OCI-LY1 (cell line): ENCODE data around the gene MMP24OS.

Source experiments
- H2AFZ ChIP-seq: fragments of 200-600 bp; sonication (generic), shearing (Covaris generic); 2 replicates; pipeline ENCODE4 v1.6.0; 2014; ENCODE audit warnings: antibody characterized with exemption, mild to moderate bottlenecking, low read length
- H3F3A ChIP-seq: fragments of 200-600 bp; sonication (generic), shearing (Covaris generic); 2 replicates; pipeline ENCODE4 v1.6.0; 2014; ENCODE audit warnings: mild to moderate bottlenecking, antibody characterized with exemption, low read length, moderate library complexity; ENCODE audit not compliant: insufficient read depth
- H3K27ac ChIP-seq: fragments of 200-600 bp; sonication (generic); 2 replicates; pipeline ENCODE4 v1.5.1; 2014; ENCODE audit warnings: low read length, mixed run types, mild to moderate bottlenecking, low read depth; ENCODE audit not compliant: poor library complexity, severe bottlenecking
- H3K27me3 ChIP-seq: fragments of 200-600 bp; sonication (generic); 2 replicates; pipeline ENCODE4 v1.6.0; 2014; ENCODE audit warnings: antibody characterized with exemption, mild to moderate bottlenecking, low read length, moderate library complexity; ENCODE audit not compliant: insufficient read depth
- H3K36me3 ChIP-seq: fragments of 200-600 bp; sonication (generic); 2 replicates; pipeline ENCODE4 v1.6.1; 2014; ENCODE audit warnings: mild to moderate bottlenecking, antibody characterized with exemption, low read length, moderate library complexity, mixed read lengths; ENCODE audit not compliant: insufficient read depth
- H3K4me1 ChIP-seq: fragments of 200-600 bp; sonication (generic); 2 replicates; pipeline ENCODE4 v1.5.1; 2014; ENCODE audit warnings: mild to moderate bottlenecking, low read length, moderate library complexity; ENCODE audit not compliant: insufficient read depth, severe bottlenecking
- H3K4me2 ChIP-seq: fragments of 200-600 bp; sonication (generic), shearing (Covaris generic); 2 replicates; pipeline ENCODE4 v1.6.1; 2014; ENCODE audit warnings: low read length
- H3K4me3 ChIP-seq: fragments of 200-600 bp; sonication (generic); 2 replicates; pipeline ENCODE4 v1.5.1; 2014; ENCODE audit warnings: low read length, low read depth, mild to moderate bottlenecking, mixed read lengths; ENCODE audit not compliant: poor library complexity, severe bottlenecking
- H3K79me2 ChIP-seq: fragments of 200-600 bp; shearing (Covaris generic); 2 replicates; pipeline ENCODE4 v1.6.1; 2016; ENCODE audit warnings: mixed run types, low read length, mixed read lengths; ENCODE audit not compliant: insufficient read depth
- H3K9ac ChIP-seq: fragments of 200-600 bp; sonication (generic), shearing (Covaris generic); 2 replicates; pipeline ENCODE4 v1.6.1; 2014; ENCODE audit warnings: mild to moderate bottlenecking, low read length, mixed read lengths
- H3K9me2 ChIP-seq: fragments of 200-600 bp; sonication (generic), shearing (Covaris generic); 2 replicates; pipeline ENCODE4 v1.6.1; 2014; ENCODE audit warnings: low read depth, mild to moderate bottlenecking, low read length, mixed read lengths
- H3K9me3 ChIP-seq: fragments of 200-600 bp; shearing (Covaris generic); 2 replicates; pipeline ENCODE4 v1.6.1; 2014; ENCODE audit warnings: low read length, mixed read lengths
- H4K20me1 ChIP-seq: fragments of 200-600 bp; sonication (generic), shearing (Covaris generic); 2 replicates; pipeline ENCODE4 v1.6.0; 2016; ENCODE audit warnings: mild to moderate bottlenecking, low read length; ENCODE audit not compliant: insufficient read depth
- EZH2 ChIP-seq: fragments of 200-600 bp; sonication (generic), shearing (Covaris generic); IDR thresholded peaks from 2 replicates; pipeline ENCODE4 v1.8.0; 2017; ENCODE audit warnings: borderline replicate concordance, mixed run types, mild to moderate bottlenecking, antibody characterized with exemption, low read length, moderate library complexity, mixed read lengths
- TF ChIP-seq, protein P1 (sequence below): fragments of 200-600 bp; sonication (generic), shearing (Covaris generic); IDR thresholded peaks from 2 replicates; pipeline ENCODE4 v1.5.1; 2017; ENCODE audit warnings: mild to moderate bottlenecking, antibody characterized with exemption, low read length, moderate library complexity, mixed read lengths

MMP24OS gene

DNA sequence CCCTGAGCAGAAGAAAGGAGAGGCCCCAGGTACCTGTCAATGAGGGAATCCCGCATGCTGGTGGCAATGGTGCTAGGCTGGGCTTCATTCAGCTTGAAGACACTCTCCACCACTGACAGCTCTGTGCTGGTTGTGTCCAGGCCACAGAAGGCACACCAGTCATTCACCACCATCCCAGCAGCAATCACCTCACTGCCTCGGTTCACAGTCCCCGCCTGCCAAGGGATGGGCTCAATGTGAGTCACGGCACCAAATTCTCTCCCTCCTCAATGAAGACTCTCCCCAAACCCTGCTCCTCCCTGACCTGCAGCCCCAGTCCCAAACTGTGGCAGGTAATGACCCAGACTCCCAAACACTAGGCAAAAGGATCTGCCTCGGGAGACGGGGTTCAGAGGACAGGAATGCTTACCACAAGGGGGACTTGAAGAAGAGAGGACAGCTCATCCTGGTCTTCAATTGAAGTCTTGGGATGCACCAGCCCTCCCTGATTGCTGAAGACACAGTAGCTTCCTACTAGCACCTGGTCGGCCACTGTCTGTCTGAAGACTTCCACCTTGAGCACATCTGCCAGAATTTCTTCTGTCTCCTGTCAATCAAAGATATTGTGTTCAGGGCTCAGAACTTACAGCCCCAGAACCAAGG is 1.7 kb upstream of the MMP24OS start:
- H3K9me3 ChIP-seq: no peaks in the 10 kb centered on the region
- H3K36me3 ChIP-seq: peaks cover 55% of the 10 kb centered on the region
- H3K4me3 ChIP-seq: no peak overlapping the region
- H3F3A ChIP-seq: peaks cover 5% of the 10 kb centered on the region
- H3K27ac ChIP-seq: no peak overlapping the region
- H3K27me3 ChIP-seq: no peaks in the 10 kb centered on the region
- TF ChIP-seq EZH2: no peak
- TF ChIP-seq, protein P1, sequence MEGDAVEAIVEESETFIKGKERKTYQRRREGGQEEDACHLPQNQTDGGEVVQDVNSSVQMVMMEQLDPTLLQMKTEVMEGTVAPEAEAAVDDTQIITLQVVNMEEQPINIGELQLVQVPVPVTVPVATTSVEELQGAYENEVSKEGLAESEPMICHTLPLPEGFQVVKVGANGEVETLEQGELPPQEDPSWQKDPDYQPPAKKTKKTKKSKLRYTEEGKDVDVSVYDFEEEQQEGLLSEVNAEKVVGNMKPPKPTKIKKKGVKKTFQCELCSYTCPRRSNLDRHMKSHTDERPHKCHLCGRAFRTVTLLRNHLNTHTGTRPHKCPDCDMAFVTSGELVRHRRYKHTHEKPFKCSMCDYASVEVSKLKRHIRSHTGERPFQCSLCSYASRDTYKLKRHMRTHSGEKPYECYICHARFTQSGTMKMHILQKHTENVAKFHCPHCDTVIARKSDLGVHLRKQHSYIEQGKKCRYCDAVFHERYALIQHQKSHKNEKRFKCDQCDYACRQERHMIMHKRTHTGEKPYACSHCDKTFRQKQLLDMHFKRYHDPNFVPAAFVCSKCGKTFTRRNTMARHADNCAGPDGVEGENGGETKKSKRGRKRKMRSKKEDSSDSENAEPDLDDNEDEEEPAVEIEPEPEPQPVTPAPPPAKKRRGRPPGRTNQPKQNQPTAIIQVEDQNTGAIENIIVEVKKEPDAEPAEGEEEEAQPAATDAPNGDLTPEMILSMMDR: no peak
- H3K79me2 ChIP-seq: peaks cover 12% of the 10 kb centered on the region
- no peaks in the 10 kb centered on the region for H4K20me1 ChIP-seq
- no peak overlapping the region for H3K9ac ChIP-seq
- H3K9me2 ChIP-seq: no peaks in the 10 kb centered on the region
- H3K4me2 ChIP-seq: no peak overlapping the region
- H2AFZ ChIP-seq: no peak overlapping the region
- H3K4me1 ChIP-seq: peaks cover 24% of the 10 kb centered on the region

DNA sequence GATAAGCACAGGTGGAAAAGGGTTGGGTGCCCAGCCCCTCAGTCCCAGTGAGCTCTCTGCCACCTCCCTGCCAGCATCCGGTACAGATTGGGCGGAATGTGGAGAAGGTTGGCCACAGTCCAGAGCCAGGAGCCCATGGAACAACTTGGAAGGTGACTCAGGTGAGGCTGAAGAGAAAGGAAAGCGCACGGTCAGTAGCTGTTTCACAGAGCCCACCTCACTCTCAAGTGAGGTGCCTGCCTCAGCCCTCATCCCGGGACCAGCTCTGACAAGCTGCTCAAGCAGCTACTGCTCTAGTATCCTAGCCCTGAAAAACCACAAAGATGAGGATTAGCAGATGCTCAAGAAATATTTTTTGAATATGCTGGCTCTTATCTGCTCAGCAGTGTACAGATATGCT is 1.1 kb upstream of the MMP24OS start:
- Histone ChIP-seq H3K4me1 (peaks cover 24% of the 10 kb centered on the region), H3K4me3 (no peak overlapping the region), H3K9me2 (no peaks in the 10 kb centered on the region), H3F3A (peaks cover 5% of the 10 kb centered on the region), H3K27me3 (no peaks in the 10 kb centered on the region), H3K4me2 (no peak overlapping the region), H3K9me3 (no peaks in the 10 kb centered on the region), H3K27ac (peak overlapping the region; percentile 28), H3K79me2 (peaks cover 11% of the 10 kb centered on the region), H4K20me1 (no peaks in the 10 kb centered on the region), H3K36me3 (peaks cover 55% of the 10 kb centered on the region), H2AFZ (no peak overlapping the region), H3K9ac (no peak overlapping the region)
- TF ChIP-seq EZH2: no peak
- TF ChIP-seq, protein P1: no peak

DNA sequence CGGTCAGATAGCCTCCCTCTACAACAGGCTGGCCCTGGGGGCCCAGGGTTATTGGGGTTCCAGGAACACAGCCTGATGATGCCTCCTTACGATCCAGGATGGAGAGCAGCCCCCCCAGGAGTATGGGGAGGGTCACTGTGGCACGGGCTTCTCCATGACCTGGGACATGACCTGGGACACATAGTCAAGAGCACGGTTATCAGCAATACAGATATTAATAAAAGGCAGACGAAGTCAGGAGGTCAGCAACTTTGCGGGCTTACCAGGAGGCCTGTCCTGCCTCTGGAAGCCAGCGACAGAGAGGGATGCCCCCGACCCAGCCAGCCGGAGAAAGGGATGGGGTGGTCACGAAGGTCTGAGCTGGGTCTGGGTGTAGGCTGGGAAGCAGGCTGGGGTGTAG is 795 bp downstream of the MMP24OS start:
- peaks cover 50% of the 10 kb centered on the region for H3K36me3 ChIP-seq
- H3F3A ChIP-seq: peaks cover 5% of the 10 kb centered on the region
- no peaks in the 10 kb centered on the region for H3K27me3 ChIP-seq
- peak overlapping the region; percentile 98 for H3K4me2 ChIP-seq
- H3K9me2 ChIP-seq: no peaks in the 10 kb centered on the region
- peak overlapping the region; percentile 65 for H3K27ac ChIP-seq
- H3K4me1 ChIP-seq: peaks cover 15% of the 10 kb centered on the region
- peak overlapping the region; percentile 93 for H3K9ac ChIP-seq
- no peak overlapping the region for H2AFZ ChIP-seq
- TF ChIP-seq, protein P1: no peak
- no peak for TF ChIP-seq EZH2
- peak overlapping the region; percentile 88 for H3K4me3 ChIP-seq
- H3K79me2 ChIP-seq: no peaks in the 10 kb centered on the region
- H4K20me1 ChIP-seq: no peaks in the 10 kb centered on the region
- H3K9me3 ChIP-seq: no peaks in the 10 kb centered on the region
